Neural cell (in vitro differentiated cells): ENCODE results near the gene CNTN4. TPM values are rescaled to one million over a fixed set of nuclear protein-coding genes. Genes with fewer than 3 reads are reported as not detected.

Experiments used
- H2AFZ ChIP-seq: fragments of 200-600, 300-800 bp; sonication (generic), shearing (Covaris generic); 2 replicates; pipeline ENCODE4 v1.6.0; 2014; ENCODE audit warnings: low read depth, mild to moderate bottlenecking, antibody characterized with exemption, low read length, moderate library complexity
- H3F3A ChIP-seq: fragments of 200-600 bp; shearing (Covaris generic); 2 replicates; pipeline ENCODE4 v1.6.1; 2016; ENCODE audit warnings: mild to moderate bottlenecking, moderate library complexity, mixed read lengths, antibody characterized with exemption, low read length; ENCODE audit not compliant: insufficient read depth, poor library complexity, severe bottlenecking
- H3K27ac ChIP-seq: fragments of 200-600, 300-800 bp; sonication (generic), shearing (Covaris generic); 2 replicates; pipeline ENCODE4 v1.5.1; 2014; ENCODE audit warnings: mild to moderate bottlenecking, low read length, moderate library complexity
- H3K27me3 ChIP-seq: fragments of 300-800, 200-600 bp; sonication (generic), shearing (Covaris generic); 2 replicates; pipeline ENCODE4 v1.6.0; 2014; ENCODE audit warnings: mild to moderate bottlenecking, low read depth, low read length, moderate library complexity; ENCODE audit not compliant: insufficient read depth
- H3K36me3 ChIP-seq: fragments of 300-800, 200-600 bp; sonication (generic), shearing (Covaris generic); 2 replicates; pipeline ENCODE4 v1.5.1; 2014; ENCODE audit warnings: mild to moderate bottlenecking, antibody characterized with exemption, low read length, moderate library complexity; ENCODE audit not compliant: insufficient read depth
- H3K4me2 ChIP-seq: fragments of 300-800, 200-600 bp; sonication (generic), shearing (Covaris generic); 2 replicates; pipeline ENCODE4 v1.6.0; 2014; ENCODE audit warnings: mild to moderate bottlenecking, low read length
- H3K4me3 ChIP-seq: fragments of 300-800, 200-600 bp; sonication (generic), shearing (Covaris generic); 2 replicates; pipeline ENCODE4 v1.5.1; 2014; ENCODE audit warnings: mild to moderate bottlenecking, low read length, moderate library complexity
- H3K79me2 ChIP-seq: fragments of 200-600 bp; shearing (Covaris generic); replicated peaks from 2 replicates; pipeline ENCODE4 v1.6.0; 2014; ENCODE audit warnings: mild to moderate bottlenecking, low read length, moderate library complexity; ENCODE audit not compliant: insufficient read depth
- H3K9ac ChIP-seq: fragments of 300-800, 200-600 bp; sonication (generic), shearing (Covaris generic); 2 replicates; pipeline ENCODE4 v1.6.1; 2016; ENCODE audit warnings: mild to moderate bottlenecking, low read length, mixed read lengths
- H3K9me2 ChIP-seq: fragments of 200-600 bp; shearing (Covaris generic); 2 replicates; pipeline ENCODE4 v1.6.1; 2016; ENCODE audit warnings: mild to moderate bottlenecking, low read length, mixed read lengths; ENCODE audit not compliant: insufficient read depth
- H3K9me3 ChIP-seq: fragments of 200-600, 300-800 bp; sonication (generic), shearing (Covaris generic); 2 replicates; pipeline ENCODE4 v1.6.1; 2016; ENCODE audit warnings: mild to moderate bottlenecking, mixed run types, low read length, moderate library complexity, mixed read lengths
- H4K20me1 ChIP-seq: fragments of 200-600 bp; shearing (Covaris generic); 2 replicates; pipeline ENCODE4 v1.6.1; 2016; ENCODE audit warnings: mild to moderate bottlenecking, mixed run types; ENCODE audit not compliant: insufficient read depth
- CTCF ChIP-seq: fragments of 450-650 bp; IDR thresholded peaks from 2 replicates; pipeline ENCODE4 v1.5.1; 2014; ENCODE audit warnings: antibody characterized with exemption, mild to moderate bottlenecking, moderate library complexity; ENCODE audit not compliant: poor library complexity, severe bottlenecking
- EP300 ChIP-seq: fragments of 450-650 bp; conservative IDR thresholded peaks from 2 replicates; pipeline ENCODE4 v1.6.1; 2014; ENCODE audit warnings: antibody characterized with exemption, mild to moderate bottlenecking, moderate library complexity; ENCODE audit not compliant: poor library complexity, severe bottlenecking
- EZH2 ChIP-seq: fragments of 200-600, 300-800 bp; shearing (Covaris generic), sonication (generic); IDR thresholded peaks from 2 replicates; pipeline ENCODE4 v1.6.1; 2014; ENCODE audit warnings: antibody characterized with exemption, low read length, borderline replicate concordance, mild to moderate bottlenecking; ENCODE audit not compliant: insufficient read depth, poor library complexity, severe bottlenecking
- MXI1 ChIP-seq: fragments of 450-650 bp; conservative IDR thresholded peaks from 2 replicates; pipeline ENCODE4 v1.6.1; 2014; ENCODE audit warnings: antibody characterized with exemption, mild to moderate bottlenecking; ENCODE audit not compliant: poor library complexity, severe bottlenecking
- POLR2AphosphoS5 ChIP-seq: IDR thresholded peaks from 2 replicates; pipeline ENCODE4 v1.6.1; 2012
- RAD21 ChIP-seq: fragments of 450-650 bp; conservative IDR thresholded peaks from 2 replicates; pipeline ENCODE4 v1.6.1; 2014; ENCODE audit warnings: antibody characterized with exemption, mild to moderate bottlenecking, moderate library complexity
- REST ChIP-seq: IDR thresholded peaks from 2 replicates; pipeline ENCODE4 v1.6.1; 2012; ENCODE audit warnings: borderline replicate concordance
- SMC3 ChIP-seq: fragments of 450-650 bp; conservative IDR thresholded peaks from 2 replicates; pipeline ENCODE4 v1.6.1; 2014; ENCODE audit warnings: antibody characterized with exemption, mild to moderate bottlenecking, moderate library complexity; ENCODE audit not compliant: poor library complexity
- TAF1 ChIP-seq: IDR thresholded peaks from 2 replicates; pipeline ENCODE4 v1.6.1; 2012; ENCODE audit warnings: low read depth
- polyA plus RNA-seq: library from polyadenylated mRNA; depleted of rRNA; stranded (reverse); fragments of >200 nt; gene quantifications from 2 replicates; pipeline ENCODE4 v1.2.3, GENCODE V29; 2014

CNTN4 gene
- polyA plus RNA-seq, 1 donor from 2014 or later = 10.6 TPM

GRCh38 chr3:2869905-2870304 lies 771.2 kb downstream of the CNTN4 start:
- no peaks in the 10 kb centered on the region for H3F3A ChIP-seq
- H3K79me2 ChIP-seq = no peaks in the 10 kb centered on the region
- H4K20me1 ChIP-seq = no peaks in the 10 kb centered on the region
- TF ChIP-seq SMC3 (no peak), CTCF (no peak), MXI1 (no peak), REST (no peak), POLR2AphosphoS5 (no peak), EP300 (no peak), EZH2 (no peak), RAD21 (no peak), TAF1 (no peak)
- H3K27ac ChIP-seq = no peak overlapping the region
- H3K9me2 ChIP-seq = no peaks in the 10 kb centered on the region
- no peak overlapping the region for H3K4me3 ChIP-seq
- no peak overlapping the region for H3K4me2 ChIP-seq
- no peaks in the 10 kb centered on the region for H3K9me3 ChIP-seq
- no peak overlapping the region for H2AFZ ChIP-seq
- no peaks in the 10 kb centered on the region for H3K27me3 ChIP-seq
- no peak overlapping the region for H3K9ac ChIP-seq
- H3K36me3 ChIP-seq = no peaks in the 10 kb centered on the region

- no peaks in the 10 kb centered on the region for H3K79me2 ChIP-seq
- H4K20me1 ChIP-seq = no peaks in the 10 kb centered on the region
- H2AFZ ChIP-seq = no peak overlapping the region
- no peak overlapping the region for H3K4me2 ChIP-seq
- H3K36me3 ChIP-seq = no peaks in the 10 kb centered on the region
- no peak overlapping the region for H3K27ac ChIP-seq
- H3K27me3 ChIP-seq = no peaks in the 10 kb centered on the region
- no peaks in the 10 kb centered on the region for H3K9me2 ChIP-seq
- H3K9ac ChIP-seq = no peak overlapping the region
- no peaks in the 10 kb centered on the region for H3F3A ChIP-seq
- H3K4me3 ChIP-seq = no peak overlapping the region
- TF ChIP-seq TAF1 (no peak), REST (no peak), SMC3 (no peak), POLR2AphosphoS5 (no peak), EP300 (no peak), CTCF (no peak)
- H3K9me3 ChIP-seq = no peaks in the 10 kb centered on the region
Measured at GRCh38 chr3:2870724-2871333, 772.2 kb downstream of the CNTN4 start.
